ENCODE results near the gene ASTN2. TPM values are rescaled to one million over a fixed set of nuclear protein-coding genes. Genes with fewer than 3 reads are reported as not detected.

ASTN2 gene
- total and polyA plus RNA-seq, 9 of the 15 experiments (the other 6 are each of a cell fraction or from before 2014, with no cell fraction given): 0.56 to 3.5 (median 1.9) TPM

GRCh38 chr9:116895961-116896360 lies 518.9 kb downstream of the ASTN2 start:
- H3K4me3 ChIP-seq: no peak overlapping the region
- no peak overlapping the region for H3K27ac ChIP-seq (ENCODE audit: extremely low read depth, low read depth, low read length)
- no peaks in the 10 kb centered on the region for H3K36me3 ChIP-seq (ENCODE audit: control insufficient read depth, insufficient read depth, low read length)
- no peak for DNase-seq (ENCODE audit: extremely low read depth in 1 of 4, low spot score in 3 of 4)
- no peaks in the 10 kb centered on the region for H3K9me1 ChIP-seq (ENCODE audit: control insufficient read depth, insufficient read depth, low read length)
- H3K79me2 ChIP-seq (ENCODE audit: control insufficient read depth, insufficient read depth, low read length): no peaks in the 10 kb centered on the region
- no peak for ATAC-seq
- ChIA-PET CTCF (ENCODE audit: low intra/inter-chr PET ratio) (no interaction called here), POLR2A (no interaction called here)
- in situ Hi-C loops (cut with MboI): no loop called here
- FAIRE-seq: no peak
- no peaks in the 10 kb centered on the region for H3K4me1 ChIP-seq (replicated peaks in 1 of 2; ENCODE audit: control insufficient read depth in 2 of 2, insufficient read depth in 2 of 2, low read length in 2 of 2)
- TF ChIP-seq SAFB (IDR thresholded peaks at IDR 0.05; ENCODE audit: borderline replicate concordance, low read depth, low read length): no peak
- no peak for TF ChIP-seq PKNOX1 (IDR thresholded peaks at IDR 0.05)
- TF ChIP-seq RREB1 (CRISPR knock-in tag; IDR thresholded peaks at IDR 0.05): no peak
- TF ChIP-seq ZNF76 (CRISPR knock-in tag; IDR thresholded peaks at IDR 0.05; ENCODE audit: borderline replicate concordance): no peak
- no peak for TF ChIP-seq ILF3 (IDR thresholded peaks at IDR 0.05; ENCODE audit: borderline replicate concordance)
- TF ChIP-seq ZFP36 (IDR thresholded peaks at IDR 0.05; ENCODE audit: low read depth, low read length, partially characterized antibody): no peak
- TF ChIP-seq ZNF766 (CRISPR knock-in tag; conservative IDR thresholded peaks at IDR 0.05): no peak
- no peak for TF ChIP-seq ZNF551 (CRISPR knock-in tag; IDR thresholded peaks at IDR 0.05)
- no peak for TF ChIP-seq SIN3A (IDR thresholded peaks at IDR 0.05; ENCODE audit: borderline replicate concordance in 2 of 2, control insufficient read depth in 1 of 2, low read depth in 2 of 2, low read length in 2 of 2)
- TF ChIP-seq DACH1 (IDR thresholded peaks at IDR 0.05; ENCODE audit: partially characterized antibody): no peak
- no peak for TF ChIP-seq NFE2L1 (tag; IDR thresholded peaks at IDR 0.05; ENCODE audit: borderline replicate concordance, low read depth)
- no peak for TF ChIP-seq HNRNPLL (IDR thresholded peaks at IDR 0.05; ENCODE audit: low read depth, low read length, poor library complexity, severe bottlenecking)
- TF ChIP-seq HMG20A (CRISPR knock-in tag; conservative IDR thresholded peaks at IDR 0.05): no peak
- no peak for TF ChIP-seq NKRF (IDR thresholded peaks at IDR 0.05; ENCODE audit: borderline replicate concordance)
- H4K20me1 ChIP-seq (replicated peaks; ENCODE audit: control insufficient read depth, insufficient read depth, low read length): no peaks in the 10 kb centered on the region
- BruUV-seq (replicated peaks): no TSS peak
- H3K9ac ChIP-seq (ENCODE audit: insufficient read depth in 1 of 2, low read depth in 2 of 2, low read length in 2 of 2): no peak overlapping the region
- intact Hi-C loops (cut with micrococcal nuclease): no loop called here
- H3K27me3 ChIP-seq (ENCODE audit: control insufficient read depth in 2 of 2, insufficient read depth in 2 of 2, low read length in 2 of 2): no peaks in the 10 kb centered on the region
- no peak overlapping the region for H3K4me2 ChIP-seq (ENCODE audit: insufficient read depth, low read length)
- H3K9me3 ChIP-seq (replicated peaks; ENCODE audit: control insufficient read depth, insufficient read depth, low read depth, low read length): no peaks in the 10 kb centered on the region
- no peak overlapping the region for H2AFZ ChIP-seq (ENCODE audit: low read depth, low read length)

All from K562 (cell line).